Measurements from ENCODE around the gene TUBGCP6.

TUBGCP6 gene

DNA sequence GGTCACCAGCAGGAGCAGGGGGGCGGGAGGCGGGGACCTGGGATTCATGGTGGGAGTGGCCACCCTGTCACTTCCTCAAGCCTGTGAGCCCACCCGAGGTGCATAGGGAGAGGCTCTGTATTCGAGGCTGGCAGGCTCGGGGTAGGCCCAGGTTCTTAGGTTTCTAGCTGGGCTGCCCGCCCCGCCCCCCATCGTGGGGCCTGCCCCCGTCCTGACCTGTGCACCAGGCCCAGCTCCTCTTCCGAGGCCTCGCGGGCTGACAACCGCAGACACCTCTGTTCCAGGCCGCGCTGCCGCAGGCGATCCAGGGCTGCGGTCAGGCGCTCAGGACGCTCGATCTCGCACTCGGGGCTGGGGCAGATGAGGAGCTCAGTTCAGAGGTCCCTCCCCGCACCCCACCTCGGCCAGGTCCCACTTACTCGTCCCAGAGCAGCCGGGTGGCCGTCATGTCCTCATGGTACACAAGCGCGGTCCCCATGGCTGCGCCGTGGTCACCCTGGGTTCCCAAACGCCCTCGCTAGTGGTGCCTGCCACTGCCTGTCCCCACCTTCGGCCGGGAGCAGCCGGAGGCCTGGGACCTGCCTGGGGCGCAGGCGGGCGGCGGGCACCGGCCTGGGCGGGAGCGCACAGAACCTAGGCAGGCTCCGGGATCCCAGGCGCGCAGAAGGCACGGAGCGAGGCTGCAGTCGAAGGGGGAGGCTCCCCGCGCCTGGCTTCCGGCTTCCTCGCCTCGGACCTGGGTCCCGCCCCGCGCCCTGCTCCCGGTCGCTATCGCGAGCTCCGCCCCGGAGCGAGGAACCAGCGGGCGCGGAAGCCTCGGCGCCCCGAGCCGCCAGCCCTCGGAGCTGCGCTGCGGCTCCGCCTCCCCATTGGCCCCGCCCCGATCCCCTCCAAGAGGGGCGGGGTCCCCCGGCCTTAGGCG, 6.0 kb upstream of the TUBGCP6 start, which contains the start of gene HDAC10:
TSS of gene HDAC10 (minus strand) at position 711 of the 922 bp plus-strand sequence. CDS start at position 478, 233 bp downstream.
- DNase-seq, result peak; percentile 54

- DNase-seq, result no peak
These were observed 5.4 kb upstream of the TUBGCP6 start for GRCh38 chr22:50250249-50250554.

- no peak for DNase-seq
These were observed 4.8 kb upstream of the TUBGCP6 start for GRCh38 chr22:50249341-50250248.

GRCh38 chr22:50248196-50249081, 3.6 kb upstream of the TUBGCP6 start:
- no peak for DNase-seq

GRCh38 chr22:50247748-50248147, 2.9 kb upstream of the TUBGCP6 start:
- no peak for DNase-seq

GRCh38 chr22:50246242-50247175, 1.7 kb upstream of the TUBGCP6 start:
- DNase-seq, result no peak

GRCh38 chr22:50245214-50246072, 620 bp upstream of the TUBGCP6 start:
- no peak for DNase-seq

DNA sequence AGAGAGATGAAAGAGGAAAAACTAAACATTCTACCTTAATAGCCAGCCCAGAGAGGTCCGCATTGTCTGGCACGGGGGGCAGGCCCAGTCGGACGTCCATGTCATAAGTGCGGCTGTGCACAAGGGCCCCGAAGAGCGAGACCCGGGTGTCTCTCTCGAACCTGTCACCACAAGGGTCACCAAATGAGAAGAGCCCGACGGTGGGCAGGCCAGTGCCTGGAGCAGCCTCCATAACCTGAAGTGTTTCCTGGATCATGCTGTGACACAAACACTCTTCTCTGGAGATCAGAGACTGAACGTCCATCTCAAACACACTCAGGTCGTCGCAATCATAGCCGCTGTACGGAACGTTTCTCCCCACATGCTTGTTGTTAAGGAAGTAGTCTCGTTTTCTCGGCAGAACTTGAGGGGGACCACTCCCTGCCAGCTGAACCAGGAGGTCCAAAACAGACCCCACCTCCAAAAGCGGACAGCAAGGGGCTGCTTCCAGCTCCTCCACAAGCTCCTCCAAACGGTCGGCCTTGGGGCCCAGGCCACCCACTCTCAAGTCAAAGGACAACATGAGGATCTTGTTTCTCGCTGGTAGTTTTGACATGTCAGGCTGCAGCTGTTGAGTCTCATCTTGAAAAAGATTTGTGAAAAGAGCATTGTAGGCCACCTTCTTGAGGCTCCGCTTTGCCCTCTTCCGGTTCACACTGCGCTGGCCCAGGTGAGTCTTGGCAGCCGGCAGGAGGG, 971 bp downstream of the TUBGCP6 start:
- no peak for DNase-seq

GRCh38 chr22:50242406-50242949, 2.3 kb downstream of the TUBGCP6 start:
- no peak for DNase-seq

DNA sequence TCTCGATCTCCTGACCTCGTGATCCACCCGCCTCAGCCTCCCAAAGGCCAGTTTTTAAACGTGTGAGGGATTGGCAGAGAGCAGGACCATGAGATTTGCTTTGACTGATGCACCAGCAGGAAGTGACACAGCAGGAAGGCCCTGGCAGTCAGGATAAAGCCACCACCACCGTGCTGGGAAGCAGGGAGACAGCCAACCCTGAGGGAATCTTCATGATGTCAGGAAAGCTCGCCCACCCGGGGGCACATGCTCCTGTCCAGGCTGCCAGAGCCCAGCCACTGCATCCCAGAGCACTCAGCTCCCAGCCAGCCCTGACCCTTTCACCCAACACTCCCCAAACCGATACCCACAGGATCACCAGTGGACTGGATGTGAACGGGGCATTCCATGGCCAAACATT, 6.1 kb downstream of the TUBGCP6 start:
- DNase-seq, result no peak

DNA sequence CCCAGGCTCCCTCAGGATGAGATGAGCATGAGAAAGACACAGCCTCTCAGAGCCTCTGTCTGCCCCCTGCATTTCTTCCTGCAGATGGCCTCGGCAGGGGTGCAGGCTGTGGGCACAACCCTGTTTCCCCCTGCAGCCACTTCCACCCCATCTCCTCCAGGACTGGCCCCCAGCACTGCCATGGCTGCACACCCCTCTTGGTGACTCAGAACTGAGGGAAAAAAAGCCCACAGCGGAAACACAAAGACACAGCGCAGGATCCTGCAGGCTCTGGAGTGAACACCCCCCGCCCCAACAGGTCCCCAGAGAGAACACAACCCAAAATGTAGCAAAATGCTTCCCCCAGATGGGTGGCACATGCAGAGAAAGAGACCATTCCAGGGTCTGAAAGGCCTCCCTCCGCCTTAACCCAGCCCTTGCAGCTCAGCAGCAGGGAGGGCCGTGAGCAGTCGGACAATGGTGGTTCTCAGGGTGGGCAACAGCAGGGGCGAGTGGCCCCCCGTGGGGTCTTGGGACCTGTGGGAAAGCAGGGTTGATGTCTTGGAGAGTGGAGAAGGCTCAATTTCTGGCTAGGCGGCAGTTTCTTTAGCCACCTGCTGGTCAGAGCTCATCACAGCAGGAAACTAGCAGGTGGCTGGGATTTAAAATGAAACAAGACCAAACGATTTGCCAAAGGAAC, 8.0 kb downstream of the TUBGCP6 start:
- DNase-seq, result no peak

- DNase-seq, result no peak
These were observed 11.6 kb downstream of the TUBGCP6 start for GRCh38 chr22:50233223-50233622.

DNA sequence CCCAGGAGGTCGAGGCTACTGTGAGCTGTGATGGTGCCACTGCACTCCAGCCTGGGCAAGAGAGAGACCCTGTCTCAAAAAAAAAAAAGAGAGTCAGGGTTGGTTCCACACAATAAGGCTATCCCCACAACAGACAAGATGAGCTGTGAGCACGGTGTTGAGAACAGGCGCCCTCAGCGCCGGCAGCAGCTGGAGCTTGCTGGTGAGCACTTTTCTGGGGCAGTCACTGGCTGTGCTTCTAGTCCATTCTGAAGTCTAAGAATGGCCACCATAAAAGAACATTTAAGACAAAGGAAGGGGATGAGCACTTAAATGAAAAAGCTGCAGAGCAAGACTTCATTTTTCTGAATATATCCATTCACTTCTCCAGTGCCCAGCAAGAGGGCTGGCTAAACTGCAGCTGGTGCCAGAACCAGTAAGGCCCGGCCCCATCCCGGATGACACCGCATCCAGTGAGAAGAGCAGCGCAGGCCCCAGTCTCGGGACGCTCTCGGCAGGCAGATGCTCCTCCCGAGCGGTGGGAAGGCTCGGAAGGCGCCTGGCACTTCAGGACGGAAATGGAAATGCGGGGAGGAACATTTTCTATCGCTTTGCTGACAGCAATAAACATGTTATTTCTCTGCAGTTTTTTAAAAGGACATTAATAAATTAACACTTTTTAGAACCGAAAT, 12.2 kb downstream of the TUBGCP6 start:
- no peak for DNase-seq

DNA sequence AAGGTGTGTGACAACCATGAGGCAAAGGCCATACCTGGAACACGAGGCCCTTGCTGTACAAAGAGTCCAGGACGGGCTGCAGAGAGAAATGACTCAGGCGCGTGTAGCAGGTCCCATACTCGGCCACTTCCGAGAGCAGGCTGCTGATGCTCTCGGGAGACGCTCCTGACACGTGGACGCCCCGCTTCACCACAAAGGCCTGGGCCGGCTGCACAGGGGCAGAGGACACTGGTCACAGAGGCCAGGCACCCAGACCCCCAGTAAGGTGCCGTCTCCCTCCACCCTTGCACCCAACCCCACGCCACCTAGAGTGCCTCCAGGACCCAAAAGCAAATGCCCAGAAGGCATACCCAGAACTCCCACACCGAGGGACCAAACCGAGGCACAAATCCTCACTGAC, 15.5 kb downstream of the TUBGCP6 start:
- no peak for DNase-seq

DNA sequence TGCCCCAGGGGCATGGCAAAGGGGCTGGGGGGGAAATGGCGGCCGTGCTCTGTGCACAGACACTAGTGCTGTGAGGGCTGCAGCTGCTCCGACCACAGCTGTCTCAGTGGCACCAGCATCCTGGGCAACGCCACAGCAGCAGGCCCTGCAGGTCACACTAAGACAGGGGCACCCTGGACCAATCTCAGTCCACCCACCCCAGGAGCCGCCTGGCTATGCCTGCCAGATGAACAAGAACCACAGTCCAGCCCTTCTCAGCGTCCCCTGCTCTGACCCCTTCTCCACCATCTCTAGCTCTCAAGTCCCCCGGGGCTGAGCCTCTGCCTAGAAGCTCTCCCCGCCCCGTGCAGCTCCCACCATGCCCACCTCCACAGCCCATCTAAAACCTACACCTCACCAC, 16.5 kb downstream of the TUBGCP6 start:
- DNase-seq, result no peak

DNA sequence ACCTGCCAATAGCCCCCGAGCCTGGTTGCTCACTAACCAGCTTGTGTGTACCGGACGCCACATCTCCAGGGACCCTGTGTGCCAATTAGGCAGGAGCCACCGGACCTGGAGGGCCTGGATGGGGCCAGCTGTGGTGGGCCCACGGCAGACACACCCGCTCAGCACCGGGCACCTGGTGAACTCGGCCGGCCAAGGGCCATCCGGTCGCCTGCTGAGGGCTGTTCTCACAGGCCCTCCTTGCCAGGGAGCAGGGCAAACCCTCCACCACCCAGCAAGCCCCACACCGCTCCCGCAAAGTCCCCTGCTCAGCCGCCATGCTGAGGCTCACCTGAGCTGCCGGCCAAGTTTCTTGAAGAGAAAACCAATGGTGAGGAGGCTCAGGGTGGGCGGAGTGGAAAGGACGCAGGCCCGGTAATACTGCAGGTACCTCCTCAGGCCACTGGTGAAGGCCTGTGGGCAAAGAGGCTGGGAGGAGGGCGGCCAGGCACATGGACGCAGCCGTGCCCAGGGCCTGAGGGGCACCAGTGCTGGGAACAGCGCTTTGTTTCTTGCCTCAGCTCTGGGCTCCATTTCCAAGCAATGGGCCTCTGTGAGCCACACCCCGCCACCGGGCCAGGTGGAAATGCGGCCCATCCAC, 17.1 kb downstream of the TUBGCP6 start:
- no peak for DNase-seq

DNA sequence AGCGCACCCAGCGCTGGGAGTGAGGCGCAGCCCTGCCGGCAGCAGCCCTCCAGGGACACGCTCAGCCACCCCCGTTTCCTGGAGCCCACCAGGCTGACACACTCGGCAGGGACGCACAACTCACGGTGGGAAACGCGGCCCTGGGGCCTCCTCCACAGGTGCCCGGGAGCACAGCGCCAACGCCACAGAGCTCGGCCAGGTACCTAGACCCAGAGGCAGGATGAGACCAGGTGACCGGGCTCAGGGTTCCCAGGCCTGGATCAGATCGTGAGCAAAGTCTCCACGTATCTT, 18.0 kb downstream of the TUBGCP6 start:
- DNase-seq, result no peak

Measured in NK-92 treated with Interleukin-12 subunit alpha and Interleukin-12 subunit beta, amount 100 ng/mL, for 24 hours (cell line).